D721Med (cell line): ENCODE data around the gene DUSP28.

Experiments
- DNase-seq: peaks from one replicate; pipeline ENCODE4 v3.0.0; 2011; ENCODE audit warnings: low spot score; ENCODE audit not compliant: insufficient read length
- FAIRE-seq: peaks from 2 replicates; lab custom pipeline; 2011; peaks lifted over from hg19 to GRCh38; lab: Jason Lieb, UNC
- CTCF ChIP-seq: IDR thresholded peaks from 2 replicates; pipeline ENCODE4 v1.5.1; 2012; ENCODE audit warnings: mild to moderate bottlenecking, control low read depth; ENCODE audit not compliant: insufficient read depth; ENCODE audit errors: missing control alignments

DUSP28 gene

GRCh38 chr2:240602266-240603050, 42.3 kb downstream of the DUSP28 start:
- DNase-seq (no peak), FAIRE-seq (no peak)
- TF ChIP-seq CTCF, result no peak

DNA sequence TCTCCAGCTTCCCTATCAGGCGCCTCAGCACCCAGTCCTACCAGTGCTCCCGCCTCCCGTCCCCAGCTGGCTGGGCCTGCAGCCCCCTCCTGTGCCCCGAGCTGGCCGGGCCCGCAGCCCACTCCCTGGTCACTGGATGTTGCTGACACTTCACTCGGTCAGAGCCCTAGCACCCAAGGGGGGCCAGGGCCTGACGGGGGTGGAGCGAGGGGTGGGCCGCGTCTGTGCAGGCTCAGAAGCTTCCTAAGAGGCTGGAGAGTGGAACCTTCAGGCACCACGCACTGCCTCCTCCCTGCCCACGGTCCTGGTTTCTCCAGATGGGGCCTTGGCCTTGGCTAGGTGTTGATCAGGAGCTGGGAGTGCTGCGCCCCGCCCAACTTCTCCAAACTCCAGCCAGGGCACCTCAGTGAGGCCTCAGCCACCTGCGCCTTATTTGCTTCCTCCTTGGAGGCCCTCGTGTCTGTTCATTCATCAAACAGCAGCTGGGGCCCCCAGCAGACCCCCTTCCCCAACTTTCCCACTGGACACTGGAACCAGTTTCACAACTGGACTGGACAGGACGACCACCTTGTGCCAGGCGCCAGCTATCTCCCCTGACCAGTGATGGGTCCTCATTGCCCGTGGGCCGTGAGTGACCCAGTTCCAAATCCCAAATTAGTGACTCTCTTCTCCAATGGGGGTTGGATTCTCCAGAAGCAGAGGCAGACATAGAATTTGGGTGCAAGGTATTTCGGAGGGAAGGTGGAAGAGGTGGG, 43.1 kb downstream of the DUSP28 start:
- no peak for FAIRE-seq

DNA sequence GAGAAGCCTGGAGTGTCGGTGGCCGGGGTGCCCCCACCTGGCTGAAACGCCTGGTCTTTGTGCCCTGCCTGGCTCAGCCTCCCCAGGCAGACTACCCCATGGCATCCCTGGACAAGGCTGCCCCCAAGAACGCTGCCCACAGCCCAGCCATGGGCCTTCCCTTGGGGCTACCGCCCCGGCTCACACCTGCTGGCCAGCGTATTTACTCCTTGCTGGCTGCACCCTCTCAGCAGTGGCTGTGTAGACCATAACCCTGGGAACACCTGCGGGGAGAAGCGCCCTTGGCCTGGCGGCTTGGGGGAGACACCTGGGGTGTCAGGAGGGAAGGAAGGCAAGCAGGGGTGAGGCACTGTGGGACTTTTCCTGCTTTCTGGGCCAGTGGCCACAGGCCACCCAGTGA, 43.7 kb downstream of the DUSP28 start:
- no peak for DNase-seq
- no peak for FAIRE-seq
- no peak for TF ChIP-seq CTCF

More for the DNA sequence above, 43.1 kb downstream of the DUSP28 start:
- DNase-seq, result no peak
- no peak for TF ChIP-seq CTCF

GRCh38 chr2:240604291-240604938, 44.3 kb downstream of the DUSP28 start:
- no peak for FAIRE-seq
- no peak for TF ChIP-seq CTCF
- DNase-seq, result no peak

- FAIRE-seq, result no peak
- no peak for TF ChIP-seq CTCF
- DNase-seq, result no peak
Observed at GRCh38 chr2:240604939-240605716, 45.0 kb downstream of the DUSP28 start.

DNA sequence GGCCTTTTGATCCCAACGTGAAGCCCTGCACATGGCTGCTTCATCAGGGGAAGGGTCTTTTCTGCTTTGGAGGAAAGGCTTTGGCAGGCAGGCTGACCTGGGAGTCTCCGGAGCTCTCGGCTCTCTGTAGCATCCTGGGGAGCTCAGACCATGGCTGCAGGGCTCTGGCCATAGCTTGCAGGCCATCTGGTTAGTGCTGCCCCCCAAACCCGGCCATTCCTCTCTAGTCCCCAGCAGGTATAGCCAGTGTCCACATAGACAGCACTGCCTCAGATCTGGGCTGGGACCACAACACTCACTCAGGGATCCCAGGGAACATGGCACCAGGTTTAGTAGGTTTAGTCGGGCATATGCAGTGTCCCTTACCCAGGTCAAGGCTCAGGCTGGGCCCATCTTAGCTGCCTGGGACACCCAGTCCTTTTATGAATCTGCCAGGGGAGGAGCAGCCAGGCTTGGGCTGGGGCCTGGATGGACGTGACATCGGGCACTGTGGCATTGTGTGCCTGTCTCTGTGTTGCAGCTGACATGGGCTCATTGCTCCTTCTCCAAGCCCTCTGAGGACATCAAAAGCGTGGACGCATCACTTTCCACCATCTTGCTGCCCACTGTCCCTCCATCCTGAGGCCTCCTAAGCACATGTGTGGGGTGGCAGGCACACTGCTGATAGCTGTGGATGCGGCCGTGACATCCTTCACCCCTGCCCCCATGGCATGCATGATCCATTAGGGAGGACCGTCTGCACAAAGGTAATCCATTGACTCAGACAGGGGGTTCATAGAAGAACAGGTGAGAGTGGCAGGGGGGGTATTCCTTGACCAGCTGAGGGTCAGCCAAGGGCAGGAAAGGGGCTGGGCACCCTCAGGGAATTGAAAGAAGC, 45.9 kb downstream of the DUSP28 start:
- TF ChIP-seq CTCF, result no peak
- no peak for FAIRE-seq
- DNase-seq, result no peak
